H54 (cell line): Measurements from ENCODE around the gene DVL3.

ENCODE experiments used
- DNase-seq: peaks from one replicate; pipeline ENCODE4 v3.0.0; 2011; ENCODE audit warnings: low spot score, mixed read lengths; ENCODE audit not compliant: insufficient read length
- FAIRE-seq: peaks from 3 replicates; lab custom pipeline; 2011; peaks lifted over from hg19 to GRCh38; lab: Jason Lieb, UNC
- POLR2A ChIP-seq: IDR thresholded peaks from 2 replicates; pipeline ENCODE4 v1.6.1; 2011; ENCODE audit warnings: low read depth, mild to moderate bottlenecking, low read length

Gene DVL3

GRCh38 chr3:184189421-184189820, 34.2 kb downstream of the DVL3 start:
- no peak for TF ChIP-seq POLR2A
- no peak for DNase-seq
- no peak for FAIRE-seq

GRCh38 chr3:184192889-184193288, 37.7 kb downstream of the DVL3 start:
- FAIRE-seq (no peak), DNase-seq (no peak)
- TF ChIP-seq POLR2A: no peak

GRCh38 chr3:184193991-184194539, 38.9 kb downstream of the DVL3 start:
- no peak for DNase-seq
- no peak for TF ChIP-seq POLR2A
- no peak for FAIRE-seq

- no peak for TF ChIP-seq POLR2A
- DNase-seq (no peak), FAIRE-seq (no peak)
Observed at GRCh38 chr3:184196536-184196935, 41.4 kb downstream of the DVL3 start.

GRCh38 chr3:184198509-184198908, 43.3 kb downstream of the DVL3 start:
- no peak for FAIRE-seq
- no peak for DNase-seq
- TF ChIP-seq POLR2A: no peak

GRCh38 chr3:184200825-184201224, 45.6 kb downstream of the DVL3 start:
- no peak for TF ChIP-seq POLR2A
- DNase-seq (no peak), FAIRE-seq (no peak)

GRCh38 chr3:184203526-184203925, 48.3 kb downstream of the DVL3 start:
- TF ChIP-seq POLR2A: no peak
- DNase-seq (no peak), FAIRE-seq (no peak)

GRCh38 chr3:184209146-184209923, 54.2 kb downstream of the DVL3 start:
- no peak for TF ChIP-seq POLR2A
- DNase-seq (no peak), FAIRE-seq (no peak)

- FAIRE-seq: no peak
- no peak for DNase-seq
- TF ChIP-seq POLR2A: no peak
Observed at GRCh38 chr3:184211297-184211696, 56.1 kb downstream of the DVL3 start.

- no peak for TF ChIP-seq POLR2A
- DNase-seq (no peak), FAIRE-seq (no peak)
Observed at GRCh38 chr3:184211718-184212117, 56.5 kb downstream of the DVL3 start.

GRCh38 chr3:184218814-184219213, 63.6 kb downstream of the DVL3 start:
- no peak for TF ChIP-seq POLR2A
- no peak for DNase-seq
- FAIRE-seq: no peak

- FAIRE-seq (no peak), DNase-seq (no peak)
- no peak for TF ChIP-seq POLR2A
Observed at GRCh38 chr3:184222521-184222920, 67.3 kb downstream of the DVL3 start.
